Fibroblast of the aortic adventitia (primary cell): ENCODE measurements around the gene GRIK2. TPM values are rescaled to one million over a fixed set of nuclear protein-coding genes. Genes with fewer than 3 reads are reported as not detected.

Experiments
- DNase-seq: peaks from one replicate; pipeline ENCODE4 v3.0.0-alpha.2; 2010; ENCODE audit warnings: low read depth
- H3K4me3 ChIP-seq: 2 replicates; pipeline ENCODE4 v1.5.1; 2011; ENCODE audit warnings: low read depth, mild to moderate bottlenecking, control low read depth, low read length, moderate library complexity
- CTCF ChIP-seq: IDR thresholded peaks from 2 replicates; pipeline ENCODE4 v1.5.1; 2011; ENCODE audit warnings: mild to moderate bottlenecking, low read length, control low read depth, inconsistent platforms; ENCODE audit not compliant: insufficient read depth
- total RNA-seq: library from RNA; depleted of rRNA; stranded (reverse); fragments of >200 nt; gene quantifications from 2 replicates; pipeline ENCODE4 v1.2.3, GENCODE V29; 2012; ENCODE audit warnings: low replicate concordance

The GRIK2 gene
- total RNA-seq, 1 donor: 8.9 TPM

DNA sequence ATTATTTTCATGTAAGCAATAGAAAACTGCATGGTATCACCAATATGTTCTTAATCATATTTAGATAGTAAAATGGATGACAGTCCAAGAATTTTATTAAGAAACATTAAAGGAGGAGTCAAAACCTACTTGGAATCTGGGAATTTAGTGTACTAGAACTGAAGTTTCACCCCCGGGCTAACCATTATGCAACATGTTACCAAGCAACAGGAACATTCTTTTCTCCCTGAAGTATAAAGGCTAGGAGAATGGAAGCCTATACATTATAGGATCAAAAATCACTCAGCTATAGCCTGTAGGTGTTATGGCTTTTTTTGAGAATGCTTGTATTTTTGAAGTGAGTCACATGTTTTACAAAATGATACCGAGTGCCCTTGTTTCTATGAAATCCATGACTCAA, 538.3 kb downstream of the GRIK2 start:
- H3K4me3 ChIP-seq: no peak overlapping the region
- DNase-seq: peak; percentile 19
- TF ChIP-seq CTCF: no peak

GRCh38 chr6:101932704-101933103, 539.2 kb downstream of the GRIK2 start:
- H3K4me3 ChIP-seq: no peak overlapping the region
- no peak for DNase-seq
- no peak for TF ChIP-seq CTCF

- H3K4me3 ChIP-seq: no peak overlapping the region
- peak; percentile 12 for DNase-seq
- no peak for TF ChIP-seq CTCF
Observed at GRCh38 chr6:101935732-101936131, 542.2 kb downstream of the GRIK2 start.

DNA sequence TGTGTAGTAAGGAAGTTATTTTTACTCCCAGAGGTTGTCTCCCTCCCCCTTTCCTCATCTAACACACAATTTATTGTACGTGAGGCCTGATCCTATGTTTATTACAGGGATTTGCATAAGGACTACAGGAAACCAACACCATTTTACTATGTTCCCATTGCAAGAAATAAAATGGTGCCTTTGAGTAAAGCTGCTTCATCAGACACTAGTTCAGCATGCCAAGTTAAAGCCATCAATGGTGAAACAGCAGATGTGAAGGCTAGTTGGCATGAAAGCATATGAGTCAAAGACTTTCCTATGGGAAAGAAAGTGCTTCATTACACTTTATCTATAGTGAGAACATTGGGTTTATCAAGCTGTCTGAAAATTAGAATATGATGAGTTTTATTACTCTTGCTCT, 543.0 kb downstream of the GRIK2 start:
- TF ChIP-seq CTCF: no peak
- DNase-seq: peak; percentile 24
- no peak overlapping the region for H3K4me3 ChIP-seq

GRCh38 chr6:101937108-101937507, 543.6 kb downstream of the GRIK2 start:
- TF ChIP-seq CTCF: no peak
- no peak for DNase-seq
- H3K4me3 ChIP-seq: no peak overlapping the region

- H3K4me3 ChIP-seq: no peak overlapping the region
- no peak for DNase-seq
- no peak for TF ChIP-seq CTCF
Observed at GRCh38 chr6:101940391-101940790, 546.9 kb downstream of the GRIK2 start.

- no peak for DNase-seq
- no peak overlapping the region for H3K4me3 ChIP-seq
- no peak for TF ChIP-seq CTCF
Observed at GRCh38 chr6:101956961-101957360, 563.5 kb downstream of the GRIK2 start.
